Mononuclear cell (primary cell): ENCODE results near the gene SVOP. TPM values are rescaled to one million over a fixed set of nuclear protein-coding genes. Genes with fewer than 3 reads are reported as not detected.
"Not testable (repeated sequence)": the region's sequence is repeated elsewhere in the genome, so short reads cannot be mapped to it uniquely, and the experiment has no call there.

Experiments
- H3K27me3 ChIP-seq: 2 replicates; pipeline ENCODE4 v1.6.0; 2011; ENCODE audit warnings: low read length, control low read depth; ENCODE audit not compliant: insufficient read depth
- H3K4me1 ChIP-seq: 2 replicates; pipeline ENCODE4 v1.5.1; 2011; ENCODE audit warnings: mild to moderate bottlenecking, low read length, control low read depth; ENCODE audit not compliant: insufficient read depth
- H3K4me3 ChIP-seq: 2 replicates; pipeline ENCODE4 v1.5.1; 2011; ENCODE audit warnings: mild to moderate bottlenecking, low read length, moderate library complexity
- H3K9me3 ChIP-seq: 2 replicates; pipeline ENCODE4 v1.5.1; 2011; ENCODE audit warnings: low read depth, mild to moderate bottlenecking, control low read depth, low read length
- total RNA-seq: library from RNA; depleted of rRNA; stranded (reverse); fragments of >200 nt; gene quantifications from one replicate; pipeline ENCODE4 v1.2.3, GENCODE V29; 2012

SVOP gene
- total RNA-seq, 1 donor = not detected

GRCh38 chr12:109048706-109049105 lies 27.8 kb upstream of the SVOP start:
- peaks cover 15% of the 10 kb centered on the region for H3K4me1 ChIP-seq
- H3K27me3 ChIP-seq, H3K9me3 ChIP-seq, H3K4me3 ChIP-seq: not testable (repeated sequence)

GRCh38 chr12:109047081-109047805 lies 26.4 kb upstream of the SVOP start:
- Histone ChIP-seq H3K4me3 (no peak overlapping the region), H3K9me3 (no peaks in the 10 kb centered on the region), H3K27me3 (no peaks in the 10 kb centered on the region), H3K4me1 (peaks cover 6% of the 10 kb centered on the region)

GRCh38 chr12:109044241-109044640 lies 23.4 kb upstream of the SVOP start:
- Histone ChIP-seq H3K9me3 (no peaks in the 10 kb centered on the region), H3K4me3 (no peak overlapping the region), H3K27me3 (peaks cover 5% of the 10 kb centered on the region), H3K4me1 (no peaks in the 10 kb centered on the region)

- H3K4me3 ChIP-seq = no peak overlapping the region
- peaks cover 14% of the 10 kb centered on the region for H3K9me3 ChIP-seq
- peaks cover 8% of the 10 kb centered on the region for H3K27me3 ChIP-seq
- H3K4me1 ChIP-seq = no peaks in the 10 kb centered on the region
These were observed 16.1 kb upstream of the SVOP start for GRCh38 chr12:109036975-109037374.

GRCh38 chr12:109033239-109034196 lies 12.7 kb upstream of the SVOP start:
- H3K9me3 ChIP-seq = peaks cover 14% of the 10 kb centered on the region
- no peak overlapping the region for H3K4me3 ChIP-seq
- H3K27me3 ChIP-seq = peaks cover 11% of the 10 kb centered on the region
- H3K4me1 ChIP-seq = no peaks in the 10 kb centered on the region

- Histone ChIP-seq H3K9me3 (no peaks in the 10 kb centered on the region), H3K4me1 (no peaks in the 10 kb centered on the region), H3K27me3 (peaks cover 11% of the 10 kb centered on the region), H3K4me3 (no peak overlapping the region)
These were observed 8.5 kb upstream of the SVOP start for GRCh38 chr12:109029411-109029810.

GRCh38 chr12:109028624-109029023 lies 7.8 kb upstream of the SVOP start:
- not testable (repeated sequence) for H3K4me1 ChIP-seq, H3K4me3 ChIP-seq, H3K9me3 ChIP-seq
- H3K27me3 ChIP-seq = peaks cover 11% of the 10 kb centered on the region

GRCh38 chr12:109027767-109028166 lies 6.9 kb upstream of the SVOP start:
- Histone ChIP-seq H3K27me3 (peaks cover 11% of the 10 kb centered on the region), H3K4me3 (no peak overlapping the region), H3K9me3 (no peaks in the 10 kb centered on the region), H3K4me1 (no peaks in the 10 kb centered on the region)

GRCh38 chr12:109020146-109020795 lies 597 bp downstream of the SVOP start:
- Histone ChIP-seq H3K4me1 (no peaks in the 10 kb centered on the region), H3K9me3 (no peaks in the 10 kb centered on the region), H3K27me3 (peaks cover 16% of the 10 kb centered on the region), H3K4me3 (no peak overlapping the region)

- Histone ChIP-seq H3K4me3 (no peak overlapping the region), H3K27me3 (peaks cover 16% of the 10 kb centered on the region), H3K4me1 (no peaks in the 10 kb centered on the region), H3K9me3 (no peaks in the 10 kb centered on the region)
These were observed 2.6 kb downstream of the SVOP start for GRCh38 chr12:109018296-109018695.

GRCh38 chr12:109016978-109017377 lies 3.9 kb downstream of the SVOP start:
- Histone ChIP-seq H3K4me1 (no peaks in the 10 kb centered on the region), H3K27me3 (peaks cover 16% of the 10 kb centered on the region), H3K9me3 (no peaks in the 10 kb centered on the region), H3K4me3 (no peak overlapping the region)

GRCh38 chr12:109016016-109016415 lies 4.9 kb downstream of the SVOP start:
- peaks cover 7% of the 10 kb centered on the region for H3K27me3 ChIP-seq
- H3K4me1 ChIP-seq = no peaks in the 10 kb centered on the region
- no peaks in the 10 kb centered on the region for H3K9me3 ChIP-seq
- H3K4me3 ChIP-seq = no peak overlapping the region

GRCh38 chr12:109014984-109015765 lies 5.7 kb downstream of the SVOP start:
- H3K4me3 ChIP-seq = no peak overlapping the region
- peaks cover 2% of the 10 kb centered on the region for H3K27me3 ChIP-seq
- no peaks in the 10 kb centered on the region for H3K4me1 ChIP-seq
- no peaks in the 10 kb centered on the region for H3K9me3 ChIP-seq

GRCh38 chr12:109010259-109010658 lies 10.6 kb downstream of the SVOP start:
- Histone ChIP-seq H3K4me1 (no peaks in the 10 kb centered on the region), H3K27me3 (no peaks in the 10 kb centered on the region), H3K9me3 (no peaks in the 10 kb centered on the region), H3K4me3 (no peak overlapping the region)
